Esophagus squamous epithelium (tissue), 5 donors: ENCODE measurements around the gene EHHADH. TPM values are rescaled to one million over a fixed set of nuclear protein-coding genes. Genes with fewer than 3 reads are reported as not detected.

Experiments
- DNase-seq: peaks from one replicate; lab custom pipeline; 2025; lab: John Stamatoyannopoulos, UW
- H3K27ac ChIP-seq, 4 donors: fragments of 200-600 bp; sonication (generic); one replicate each; pipeline ENCODE4 v1.5.1; 2016 to 2019; ENCODE audit warnings: mild to moderate bottlenecking in 1 of 4
- H3K27me3 ChIP-seq, 4 donors: fragments of 200-600 bp; sonication (generic); 1 replicate in 3 of 4; 2 replicates in 1 of 4; pipeline versions ENCODE4 v1.5.1 to v1.6.0; 2017 to 2021; ENCODE audit warnings: antibody characterized with exemption in 1 of 4
- H3K36me3 ChIP-seq, 3 donors: fragments of 200-600 bp; sonication (generic); one replicate each; pipeline ENCODE4 v1.5.1; 2016 to 2019
- H3K4me1 ChIP-seq, 3 donors: fragments of 200-600 bp; sonication (generic); one replicate each; pipeline ENCODE4 v1.5.1; 2017 to 2019
- H3K4me3 ChIP-seq, 4 donors: fragments of 200-600 bp; sonication (generic); 1 replicate in 3 of 4; 2 replicates in 1 of 4; pipeline ENCODE4 v1.5.1; 2016 to 2019; ENCODE audit warnings: mild to moderate bottlenecking in 2 of 4, moderate library complexity in 1 of 4
- H3K9me3 ChIP-seq, 3 donors: fragments of 200-600 bp; sonication (generic); one replicate each; pipeline ENCODE4 v1.5.1; 2016 to 2019
- CTCF ChIP-seq, 6 experiments: fragments of 450-650 bp in 4 of 6; fragments of 200-600 bp in 2 of 6; sonication (generic) in 2 of 6; IDR thresholded peaks; one replicate each; pipeline ENCODE4 v1.5.1; 2016 to 2019; ENCODE audit warnings: antibody characterized with exemption in 6 of 6, mild to moderate bottlenecking in 4 of 6, moderate library complexity in 4 of 6
- POLR2A ChIP-seq, 4 donors: fragments of 450-650 bp; IDR thresholded peaks; one replicate each; pipeline ENCODE4 v1.6.1; 2017; ENCODE audit warnings: antibody characterized with exemption in 4 of 4, mild to moderate bottlenecking in 4 of 4, moderate library complexity in 3 of 4
- WGBS, 2 donors: methylation state at CpG; one replicate each; pipeline ENCODE4 v1.1.5; 2018; 5-methylcytosine and 5-hydroxymethylcytosine counted together
- intact Hi-C: fragments of 100-400 bp; cut with DNase I; formaldehyde crosslinking; loops from one replicate; pipeline ENCODE4 v1.15.0; 2022
- small RNA-seq, 4 donors: library from RNA; depleted of rRNA; stranded (forward); fragments of <200 nt; gene quantifications; one replicate each; pipeline ENCODE3, GENCODE V24; 2016
- total RNA-seq, 4 donors: library from RNA; depleted of rRNA; stranded (reverse); fragments of >200 nt; gene quantifications; one replicate each; pipeline ENCODE4 v1.1.0, GENCODE V29; 2016
- donor health status: DM: yes; HTN: yes; CAD: no.

The EHHADH gene
- total RNA-seq, 4 donors from 2014 or later, result 5.7 to 6.3 (median 5.9) TPM

DNA sequence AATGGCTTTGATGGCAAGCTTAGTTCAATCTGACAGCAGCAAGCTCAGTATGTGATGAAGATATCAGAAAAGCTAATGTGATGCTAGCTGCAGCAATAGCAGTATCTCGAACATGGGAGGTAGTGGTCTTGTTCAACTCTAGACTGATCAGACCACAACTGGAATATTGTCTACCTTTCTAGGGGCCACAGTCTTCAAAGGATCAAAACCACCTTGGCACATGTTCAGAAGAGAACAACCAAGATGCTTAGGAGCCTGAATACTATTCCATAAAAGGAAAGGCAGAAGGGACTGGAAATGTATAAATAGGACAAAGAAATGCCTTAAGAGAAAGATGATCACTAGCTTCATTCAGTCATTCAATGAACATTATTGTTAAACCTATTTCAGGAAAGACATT lies 103.3 kb downstream of the EHHADH start:
- H3K9me3 ChIP-seq, result no peaks in the 10 kb centered on the region
- peak overlapping the region in 3 of 4 donors; percentile 81 to 89 (median 88) for H3K27ac ChIP-seq
- TF ChIP-seq POLR2A (IDR thresholded peaks at IDR 0.05) (no peak), CTCF (IDR thresholded peaks at IDR 0.05) (no peak)
- no peaks in the 10 kb centered on the region for H3K36me3 ChIP-seq
- intact Hi-C loops, result no loop called here
- H3K27me3 ChIP-seq, result peaks cover 0 to 70% (median 3%) of the 10 kb centered on the region in 4 donors
- H3K4me1 ChIP-seq, result peaks cover 0 to 30% (median 13%) of the 10 kb centered on the region in 3 donors
- H3K4me3 ChIP-seq, result peak overlapping the region in 3 of 4 donors; percentile 66 to 75 (median 72)
- no peak for DNase-seq
- WGBS, 2 donors, result 80 to 86% methylated on average over 1 of the region's 1 CpG

- H3K4me1 ChIP-seq, result peaks cover 0 to 30% (median 13%) of the 10 kb centered on the region in 3 donors
- no peak for TF ChIP-seq POLR2A (IDR thresholded peaks at IDR 0.05)
- TF ChIP-seq CTCF (IDR thresholded peaks at IDR 0.05), result no peak
- DNase-seq, result no peak
- 62 to 68% methylated on average over 3 of the region's 3 CpGs for WGBS, 2 donors
- peaks cover 0 to 70% (median 3%) of the 10 kb centered on the region in 4 donors for H3K27me3 ChIP-seq
- H3K9me3 ChIP-seq, result no peaks in the 10 kb centered on the region
- intact Hi-C loops, result no loop called here
- no peak overlapping the region for H3K4me3 ChIP-seq
- H3K27ac ChIP-seq, result peak overlapping the region in 1 of 4 donors; percentile 88
- no peaks in the 10 kb centered on the region for H3K36me3 ChIP-seq
These were observed 104.3 kb downstream of the EHHADH start for GRCh38 chr3:185149591-185149990.

- Histone ChIP-seq H3K27ac (no peak overlapping the region), H3K27me3 (peaks cover 0 to 31% (median 0%) of the 10 kb centered on the region in 4 donors), H3K4me3 (no peak overlapping the region), H3K4me1 (peaks cover 0 to 7% (median 0%) of the 10 kb centered on the region in 3 donors), H3K36me3 (no peaks in the 10 kb centered on the region), H3K9me3 (no peaks in the 10 kb centered on the region)
- no peak for DNase-seq
- whole genome bisulfite sequencing, 2 donors, result 87 to 89% methylated on average over 6 of the region's 6 CpGs
- intact Hi-C loops, result no loop called here
- TF ChIP-seq CTCF (IDR thresholded peaks at IDR 0.05) (no peak), POLR2A (IDR thresholded peaks at IDR 0.05) (no peak)
These were observed 108.3 kb downstream of the EHHADH start for GRCh38 chr3:185145511-185145910.

DNA sequence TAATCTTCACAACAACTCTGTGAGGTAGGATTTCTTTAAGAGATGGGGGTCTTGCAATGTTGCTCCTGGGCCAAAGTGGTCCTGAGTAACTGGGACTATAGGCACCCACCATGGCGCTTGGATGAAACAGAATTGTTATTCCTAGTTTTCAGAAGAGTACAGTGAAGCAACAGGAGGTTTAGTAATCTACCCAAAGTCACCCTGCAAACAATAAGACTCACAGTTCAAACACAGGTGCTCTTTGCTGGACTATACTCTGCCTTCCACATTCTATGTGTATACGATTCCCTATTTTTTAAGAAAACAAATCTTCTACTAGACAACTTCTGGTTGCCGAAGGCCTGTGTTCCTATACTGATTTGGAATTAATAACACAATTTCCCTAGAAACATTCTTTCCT lies 109.1 kb downstream of the EHHADH start:
- no peak for DNase-seq
- H3K9me3 ChIP-seq, result no peaks in the 10 kb centered on the region
- 91 to 93% methylated on average over 3 of the region's 3 CpGs for WGBS, 2 donors

More for the DNA sequence above, 109.1 kb downstream of the EHHADH start:
- H3K36me3 ChIP-seq, result no peaks in the 10 kb centered on the region
- H3K27ac ChIP-seq, result no peak overlapping the region
- TF ChIP-seq CTCF (IDR thresholded peaks at IDR 0.05) (no peak), POLR2A (IDR thresholded peaks at IDR 0.05) (no peak)
- peaks cover 0 to 5% (median 0%) of the 10 kb centered on the region in 3 donors for H3K4me1 ChIP-seq
- H3K4me3 ChIP-seq, result no peak overlapping the region
- H3K27me3 ChIP-seq, result peaks cover 0 to 24% (median 0%) of the 10 kb centered on the region in 4 donors
- intact Hi-C loops, result no loop called here

Small RNAs within 50 kb of the gene (small RNA-seq; reads per million reads assigned to genes)
- gene MIR5588, result 0.18 to 0.41 (median 0.33) reads per million in 4 donors

Other genes starting within 250 kb of the EHHADH start
- 1 to 10 TPM in 2 of 4 donors, under 1 TPM in 2; 0.57 to 8.6 (median 1.3) TPM for gene C3orf70, start 101.0 kb downstream of the EHHADH start, total RNA-seq
- gene MAP3K13, start 109.1 kb upstream of the EHHADH start, total RNA-seq, result 10 to 100 TPM; 15.1 to 30.2 (median 24.0) TPM
- 10 to 100 TPM; 15.6 to 25.9 (median 20.3) TPM for gene TMEM41A, start 245.0 kb upstream of the EHHADH start, total RNA-seq